ENCODE results near the gene PDIA2.

GRCh38 chr16:301950-302349 is 19.0 kb downstream of the PDIA2 start:
- TF ChIP-seq CTCF (IDR thresholded peaks at IDR 0.05): no peak
- TF ChIP-seq POLR2AphosphoS5 (IDR thresholded peaks at IDR 0.05): no peak
- no peak for TF ChIP-seq POLR2A (IDR thresholded peaks at IDR 0.05)
